ENCODE data around the gene HOXB8.

DNA sequence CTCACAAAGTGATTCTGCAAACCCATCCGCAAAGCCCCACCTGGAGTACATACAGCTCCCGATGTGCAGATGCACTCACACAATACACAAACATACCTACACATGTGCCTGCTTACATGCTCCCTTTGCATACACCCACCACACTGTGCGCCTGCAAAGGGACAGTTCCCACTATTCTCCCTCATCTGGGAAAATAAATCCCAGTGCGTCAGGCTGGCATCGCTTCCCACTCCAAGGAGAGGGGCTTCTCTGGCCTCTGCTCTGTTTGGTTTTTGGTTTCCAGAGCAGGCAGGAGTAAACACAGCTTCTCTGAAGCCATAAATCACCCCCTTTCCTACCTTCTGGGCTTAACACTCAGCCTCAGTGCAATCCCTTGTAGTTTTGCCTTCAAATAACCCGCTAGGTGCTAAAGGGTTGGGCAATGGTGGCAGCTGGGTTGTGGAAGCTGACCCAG, 51.7 kb downstream of the HOXB8 start:
- TF ChIP-seq POLR2A (IDR thresholded peaks at IDR 0.05; ENCODE audit: low read depth, low read length) (no peak), POLR2AphosphoS5 (IDR thresholded peaks at IDR 0.05; ENCODE audit: low read depth, low read length) (no peak), TAF1 (IDR thresholded peaks at IDR 0.05; ENCODE audit: borderline replicate concordance, low read depth, low read length) (no peak)

Measured in GM12892 (cell line).